ENCODE results near the gene TREML4.

The TREML4 gene

DNA sequence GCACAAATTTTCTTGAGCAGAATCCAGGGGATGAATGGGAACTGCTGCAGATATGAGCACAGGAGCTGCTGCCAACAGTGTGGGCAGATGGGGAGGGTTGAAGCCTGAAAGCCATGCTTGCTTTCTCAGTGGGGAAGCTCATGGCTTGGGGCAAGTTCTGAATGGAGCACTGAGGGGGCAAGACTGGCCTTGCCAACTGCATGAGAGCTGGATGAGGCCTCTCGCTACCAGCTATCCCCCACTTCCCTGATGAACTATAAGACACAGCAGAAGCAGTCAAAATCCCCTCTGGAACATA, 30.0 kb downstream of the TREML4 start:
- TF ChIP-seq, protein P1, sequence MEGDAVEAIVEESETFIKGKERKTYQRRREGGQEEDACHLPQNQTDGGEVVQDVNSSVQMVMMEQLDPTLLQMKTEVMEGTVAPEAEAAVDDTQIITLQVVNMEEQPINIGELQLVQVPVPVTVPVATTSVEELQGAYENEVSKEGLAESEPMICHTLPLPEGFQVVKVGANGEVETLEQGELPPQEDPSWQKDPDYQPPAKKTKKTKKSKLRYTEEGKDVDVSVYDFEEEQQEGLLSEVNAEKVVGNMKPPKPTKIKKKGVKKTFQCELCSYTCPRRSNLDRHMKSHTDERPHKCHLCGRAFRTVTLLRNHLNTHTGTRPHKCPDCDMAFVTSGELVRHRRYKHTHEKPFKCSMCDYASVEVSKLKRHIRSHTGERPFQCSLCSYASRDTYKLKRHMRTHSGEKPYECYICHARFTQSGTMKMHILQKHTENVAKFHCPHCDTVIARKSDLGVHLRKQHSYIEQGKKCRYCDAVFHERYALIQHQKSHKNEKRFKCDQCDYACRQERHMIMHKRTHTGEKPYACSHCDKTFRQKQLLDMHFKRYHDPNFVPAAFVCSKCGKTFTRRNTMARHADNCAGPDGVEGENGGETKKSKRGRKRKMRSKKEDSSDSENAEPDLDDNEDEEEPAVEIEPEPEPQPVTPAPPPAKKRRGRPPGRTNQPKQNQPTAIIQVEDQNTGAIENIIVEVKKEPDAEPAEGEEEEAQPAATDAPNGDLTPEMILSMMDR (IDR thresholded peaks at IDR 0.05; ENCODE audit: low read depth, low read length), result no peak
- TF ChIP-seq, protein P2, sequence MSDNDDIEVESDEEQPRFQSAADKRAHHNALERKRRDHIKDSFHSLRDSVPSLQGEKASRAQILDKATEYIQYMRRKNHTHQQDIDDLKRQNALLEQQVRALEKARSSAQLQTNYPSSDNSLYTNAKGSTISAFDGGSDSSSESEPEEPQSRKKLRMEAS (IDR thresholded peaks at IDR 0.05; ENCODE audit: low read depth, low read length), result no peak
- TF ChIP-seq MYC (IDR thresholded peaks at IDR 0.05; ENCODE audit: low read depth, low read length) (no peak), POLR2A (IDR thresholded peaks at IDR 0.05; ENCODE audit: extremely low read depth, insufficient read length) (no peak)
- H3K4me3 ChIP-seq (ENCODE audit: low read depth, low read length), result no peak overlapping the region
- DNase-seq (ENCODE audit: low read depth), result no peak

DNA sequence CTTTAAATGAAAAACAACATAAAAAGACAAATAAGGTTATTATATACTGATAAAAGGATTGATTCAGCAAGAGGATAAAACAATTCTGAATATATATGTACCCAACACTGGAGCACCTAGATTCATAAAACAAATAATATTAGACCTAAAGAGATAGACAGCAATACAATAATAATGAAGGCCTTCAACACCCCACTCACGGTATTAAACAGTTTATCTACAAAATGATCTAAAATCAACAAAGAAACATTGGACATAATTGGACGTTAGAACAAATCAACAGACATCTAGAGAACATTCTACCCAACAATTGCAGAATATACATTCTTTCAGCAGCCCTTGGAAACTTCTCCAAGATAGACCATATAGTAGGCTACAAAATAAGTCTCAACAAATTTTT, 34.3 kb downstream of the TREML4 start:
- H3K4me3 ChIP-seq (ENCODE audit: low read depth, low read length), result no peak overlapping the region
- no peak for DNase-seq (ENCODE audit: low read depth)
- TF ChIP-seq, protein P2 (IDR thresholded peaks at IDR 0.05; ENCODE audit: low read depth, low read length), result no peak
- TF ChIP-seq MYC (IDR thresholded peaks at IDR 0.05; ENCODE audit: low read depth, low read length) (no peak), POLR2A (IDR thresholded peaks at IDR 0.05; ENCODE audit: extremely low read depth, insufficient read length) (no peak)
- TF ChIP-seq, protein P1 (IDR thresholded peaks at IDR 0.05; ENCODE audit: low read depth, low read length), result no peak

DNA sequence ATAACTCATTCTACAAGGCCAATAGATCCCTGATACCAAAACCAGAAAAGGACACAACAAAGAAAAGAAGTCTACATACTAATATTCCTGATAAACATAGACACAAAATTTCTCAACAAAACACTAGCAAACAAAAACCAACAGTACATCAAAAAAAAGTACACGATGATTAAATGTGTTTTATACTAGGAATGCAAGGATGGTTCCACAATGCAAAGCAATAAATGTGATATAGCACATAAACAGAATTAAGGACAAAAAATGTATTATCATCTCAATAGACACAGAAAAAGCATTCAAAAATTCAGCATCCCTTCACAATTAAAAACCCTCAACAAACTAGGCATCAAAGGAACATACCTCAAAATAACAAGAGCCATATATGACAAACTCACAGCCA, 35.1 kb downstream of the TREML4 start:
- TF ChIP-seq, protein P2 (IDR thresholded peaks at IDR 0.05; ENCODE audit: low read depth, low read length), result no peak
- no peak for TF ChIP-seq MYC (IDR thresholded peaks at IDR 0.05; ENCODE audit: low read depth, low read length)
- TF ChIP-seq, protein P1 (IDR thresholded peaks at IDR 0.05; ENCODE audit: low read depth, low read length), result no peak
- no peak for TF ChIP-seq POLR2A (IDR thresholded peaks at IDR 0.05; ENCODE audit: extremely low read depth, insufficient read length)
- H3K4me3 ChIP-seq (ENCODE audit: low read depth, low read length), result no peak overlapping the region
- DNase-seq (ENCODE audit: low read depth), result no peak

DNA sequence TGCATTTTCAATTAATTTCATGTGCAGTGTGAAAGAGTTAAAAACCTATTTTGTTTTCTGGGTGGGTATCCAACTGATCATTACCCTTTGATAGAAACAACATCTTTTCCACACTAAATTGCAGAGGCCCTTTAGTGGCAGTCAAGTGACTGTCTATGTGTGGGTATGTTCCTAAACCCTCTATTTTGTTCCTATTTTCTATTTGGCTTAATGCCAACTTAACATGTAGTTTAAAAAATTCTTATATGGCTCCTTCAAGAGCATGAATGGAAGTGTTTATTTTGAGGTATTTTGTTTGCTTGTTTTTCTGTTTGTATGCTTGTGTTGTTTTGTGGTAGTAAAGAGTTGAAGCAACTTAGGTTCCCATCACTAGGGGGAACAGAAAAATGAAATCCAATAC, 38.4 kb downstream of the TREML4 start:
- DNase-seq (ENCODE audit: low read depth), result no peak
- TF ChIP-seq, protein P1 (IDR thresholded peaks at IDR 0.05; ENCODE audit: low read depth, low read length), result no peak
- TF ChIP-seq POLR2A (IDR thresholded peaks at IDR 0.05; ENCODE audit: extremely low read depth, insufficient read length) (no peak), MYC (IDR thresholded peaks at IDR 0.05; ENCODE audit: low read depth, low read length) (no peak)
- no peak overlapping the region for H3K4me3 ChIP-seq (ENCODE audit: low read depth, low read length)

DNA sequence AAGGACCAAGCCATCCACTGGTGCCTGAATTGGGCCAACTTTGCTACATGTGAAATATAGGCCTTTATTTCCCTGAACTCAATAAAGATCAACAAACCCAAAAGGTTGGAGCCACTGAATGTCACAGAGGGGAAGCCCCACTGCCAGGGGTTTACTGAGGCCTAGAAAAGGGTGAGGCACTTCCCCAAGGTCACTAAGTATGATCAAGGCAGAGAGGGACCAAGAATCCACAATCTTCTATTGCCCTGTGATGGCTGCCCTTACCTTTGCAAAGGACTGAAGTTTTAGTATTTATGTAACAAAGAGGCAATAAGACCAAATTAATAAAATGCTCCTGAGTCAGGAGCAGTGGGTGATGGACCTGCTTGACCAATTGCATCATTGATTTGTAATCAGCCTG, 40.3 kb downstream of the TREML4 start:
- no peak overlapping the region for H3K4me3 ChIP-seq (ENCODE audit: low read depth, low read length)
- TF ChIP-seq MYC (IDR thresholded peaks at IDR 0.05; ENCODE audit: low read depth, low read length) (no peak), POLR2A (IDR thresholded peaks at IDR 0.05; ENCODE audit: extremely low read depth, insufficient read length) (no peak)
- TF ChIP-seq, protein P2 (IDR thresholded peaks at IDR 0.05; ENCODE audit: low read depth, low read length), result no peak
- TF ChIP-seq, protein P1 (IDR thresholded peaks at IDR 0.05; ENCODE audit: low read depth, low read length), result no peak
- DNase-seq (ENCODE audit: low read depth), result no peak

DNA sequence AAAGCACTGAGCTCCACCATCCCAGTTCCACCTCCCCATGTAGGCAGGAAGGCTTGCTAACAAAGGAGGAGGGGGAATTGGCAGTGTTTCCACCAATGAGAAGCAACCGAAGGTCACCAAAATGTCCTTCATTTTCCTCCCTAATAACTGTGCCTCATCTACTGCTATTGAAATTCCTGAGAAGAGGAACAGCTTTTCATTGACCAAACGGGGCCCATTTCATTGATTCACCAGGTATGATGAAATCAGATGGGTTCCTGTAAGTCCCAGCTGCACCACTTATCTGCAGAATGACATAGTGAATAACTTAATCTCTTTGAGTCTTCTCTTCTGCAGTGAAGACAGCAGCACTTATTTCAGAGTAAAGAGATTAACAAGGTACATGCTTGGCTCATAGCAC, 41.0 kb downstream of the TREML4 start:
- H3K4me3 ChIP-seq (ENCODE audit: low read depth, low read length), result no peak overlapping the region
- no peak for DNase-seq (ENCODE audit: low read depth)
- TF ChIP-seq MYC (IDR thresholded peaks at IDR 0.05; ENCODE audit: low read depth, low read length) (no peak), POLR2A (IDR thresholded peaks at IDR 0.05; ENCODE audit: extremely low read depth, insufficient read length) (no peak)
- TF ChIP-seq, protein P1 (IDR thresholded peaks at IDR 0.05; ENCODE audit: low read depth, low read length), result no peak
- TF ChIP-seq, protein P2 (IDR thresholded peaks at IDR 0.05; ENCODE audit: low read depth, low read length), result no peak

All from NB4 (cell line).